GM10248 (cell line): Measurements from ENCODE around the gene MAB21L2.

Source experiments
- CTCF ChIA-PET: fragments of 300-600 bp; sonication (Branson Sonifier 250); formaldehyde crosslinking; extraction: SDS; loops from one replicate; lab custom pipeline; 2021; ENCODE audit warnings: antibody characterized with exemption; lab: Yijun Ruan, JAX
- POLR2A ChIA-PET: fragments of 350-650 bp; sonication (Branson Sonifier 250); formaldehyde crosslinking; extraction: SDS; loops from one replicate; lab custom pipeline; 2020; ENCODE audit warnings: antibody characterized with exemption; lab: Yijun Ruan, JAX
- DNase-seq: peaks from one replicate; pipeline ENCODE4 v3.0.0; 2012; ENCODE audit errors: extremely low spot score
- CTCF ChIP-seq: IDR thresholded peaks from 2 replicates; pipeline ENCODE4 v1.5.1; 2012; ENCODE audit warnings: mild to moderate bottlenecking, low read depth; ENCODE audit errors: extremely low read depth, missing control alignments, control extremely low read depth

The MAB21L2 gene

GRCh38 chr4:150628073-150628472 lies 46.1 kb downstream of the MAB21L2 start:
- DNase-seq = no peak
- POLR2A ChIA-PET = no interaction called here
- no peak for TF ChIP-seq CTCF
- CTCF ChIA-PET = no interaction called here

- CTCF ChIA-PET = no interaction called here
- DNase-seq = no peak
- no peak for TF ChIP-seq CTCF
- POLR2A ChIA-PET = no interaction called here
These were observed 50.7 kb downstream of the MAB21L2 start for GRCh38 chr4:150632639-150633038.
